OCI-LY7 (cell line): ENCODE results near the gene KIR3DL2. TPM values are rescaled to one million over a fixed set of nuclear protein-coding genes. Genes with fewer than 3 reads are reported as not detected.
"Not testable (repeated sequence)": the region's sequence is repeated elsewhere in the genome, so short reads cannot be mapped to it uniquely, and the experiment has no call there.

Source experiments
- BruUV-seq: library from RNA; stranded (reverse); fragments of 400-500 nt; replicated peaks from 2 replicates; lab custom pipeline; 2021; lab: Mats Ljungman, UMichigan
- CTCF ChIA-PET: fragments of 300-600 bp; sonication (Branson Sonifier 250); formaldehyde crosslinking; loops from one replicate; lab custom pipeline; 2022; ENCODE audit warnings: antibody characterized with exemption; ENCODE audit not compliant: unreplicated experiment; lab: Charles Lee
- POLR2A ChIA-PET: fragments of 300-600 bp; sonication (Branson Sonifier 250); formaldehyde crosslinking; loops from one replicate; lab custom pipeline; 2022; ENCODE audit warnings: antibody characterized with exemption; lab: Charles Lee
- DNase-seq: peaks from one replicate; pipeline ENCODE4 v3.0.0-alpha.2; 2015; ENCODE audit warnings: low spot score
- H2AFZ ChIP-seq: fragments of 200-600 bp; sonication (generic), shearing (Covaris generic); 2 replicates; pipeline ENCODE4 v1.6.1; 2014; ENCODE audit warnings: mild to moderate bottlenecking, antibody characterized with exemption, low read length, moderate library complexity
- H3K27ac ChIP-seq: fragments of 200-600 bp; sonication (generic); 2 replicates; pipeline ENCODE4 v1.5.1; 2014; ENCODE audit warnings: mixed run types, low read depth, mild to moderate bottlenecking, moderate library complexity, low read length, inconsistent platforms; ENCODE audit not compliant: poor library complexity, severe bottlenecking
- H3K36me3 ChIP-seq: fragments of 200-600 bp; sonication (generic); 2 replicates; pipeline ENCODE4 v1.6.1; 2014; ENCODE audit warnings: mild to moderate bottlenecking, antibody characterized with exemption, low read length, moderate library complexity, mixed read lengths; ENCODE audit not compliant: insufficient read depth
- H3K4me1 ChIP-seq: fragments of 200-600 bp; sonication (generic); 2 replicates; pipeline ENCODE4 v1.5.1; 2014; ENCODE audit warnings: mild to moderate bottlenecking, low read length; ENCODE audit not compliant: insufficient read depth, poor library complexity, severe bottlenecking
- H3K4me2 ChIP-seq: fragments of 200-600 bp; sonication (generic); 2 replicates; pipeline ENCODE4 v1.6.1; 2014; ENCODE audit warnings: mild to moderate bottlenecking, low read length
- H3K4me3 ChIP-seq: fragments of 200-600 bp; sonication (generic); 2 replicates; pipeline ENCODE4 v1.5.1; 2014; ENCODE audit warnings: mild to moderate bottlenecking, low read depth, low read length; ENCODE audit not compliant: poor library complexity, severe bottlenecking
- H3K79me2 ChIP-seq: fragments of 200-600 bp; sonication (generic); 2 replicates; pipeline ENCODE4 v1.6.1; 2016; ENCODE audit warnings: low read depth, mild to moderate bottlenecking, low read length, moderate library complexity, mixed read lengths; ENCODE audit not compliant: insufficient read depth
- H3K9me2 ChIP-seq: fragments of 200-600 bp; sonication (generic); 2 replicates; pipeline ENCODE4 v1.6.1; 2016; ENCODE audit warnings: mild to moderate bottlenecking, low read length, mixed read lengths; ENCODE audit not compliant: insufficient read depth
- H3K9me3 ChIP-seq: fragments of 200-600 bp; sonication (generic); 2 replicates; pipeline ENCODE4 v1.6.1; 2014; ENCODE audit warnings: mild to moderate bottlenecking, mixed run types, low read length, mixed read lengths
- H4K20me1 ChIP-seq: fragments of 200-600 bp; sonication (generic); 2 replicates; pipeline ENCODE4 v1.6.1; 2014; ENCODE audit warnings: mild to moderate bottlenecking, antibody characterized with exemption, low read length, moderate library complexity, mixed read lengths; ENCODE audit not compliant: insufficient read depth
- EZH2phosphoT487 ChIP-seq: fragments of 200-600 bp; sonication (generic); IDR thresholded peaks from 2 replicates; pipeline ENCODE4 v1.6.1; 2018; ENCODE audit warnings: low read depth, borderline replicate concordance, mild to moderate bottlenecking, mixed run types, antibody characterized with exemption, low read length, moderate library complexity, mixed read lengths
- intact Hi-C: fragments of 100-400 bp; cut with micrococcal nuclease; formaldehyde crosslinking; loops from one replicate; pipeline ENCODE4 v1.10.0; 2022; ENCODE audit not compliant: unreplicated experiment
- total RNA-seq, 2 experiments: library from RNA; depleted of rRNA in 1 of 2; stranded (reverse); fragments of >200 nt in 1 of 2; shearing (Covaris generic) in 1 of 2; gene quantifications; 2 replicates each; pipeline ENCODE4 v1.2.3, GENCODE V29; 2014 to 2022
- TF ChIP-seq, protein P1 (sequence below): fragments of 200-600 bp; sonication (generic); conservative IDR thresholded peaks from 2 replicates; pipeline ENCODE4 v1.5.1; 2014; ENCODE audit warnings: mild to moderate bottlenecking, antibody characterized with exemption, low read length, moderate library complexity, mixed read lengths

Gene KIR3DL2
- total RNA-seq, 2 experiments from 2014 or later = not detected

DNA sequence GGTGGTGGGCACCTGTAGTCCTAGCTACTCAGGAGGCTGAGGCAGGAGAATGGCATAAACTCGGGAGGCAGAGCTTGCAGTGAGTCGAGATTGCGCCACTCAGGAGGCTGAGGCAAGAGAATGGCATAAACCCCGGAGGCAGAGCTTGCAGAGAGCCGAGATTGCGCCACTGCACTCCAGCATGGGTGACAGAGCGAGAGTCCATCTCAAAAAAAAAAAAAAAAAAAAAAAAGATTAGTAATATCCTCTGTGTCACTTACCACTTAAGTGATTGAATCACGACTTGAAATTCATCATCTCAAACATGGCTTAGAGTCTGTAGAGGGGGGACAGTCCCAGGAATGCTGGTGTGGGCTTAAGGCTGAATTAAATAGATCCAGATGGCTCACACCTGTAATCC lies 50.9 kb downstream of the KIR3DL2 start:
- H3K36me3 ChIP-seq, H4K20me1 ChIP-seq, H2AFZ ChIP-seq, H3K79me2 ChIP-seq, DNase-seq, H3K9me2 ChIP-seq, H3K4me1 ChIP-seq, H3K27ac ChIP-seq, CTCF ChIA-PET, H3K4me2 ChIP-seq, BruUV-seq, H3K9me3 ChIP-seq, intact Hi-C loops, H3K4me3 ChIP-seq: not testable (repeated sequence)
- POLR2A ChIA-PET = interaction anchor here (0.6 kb wide), 1 partner anchor 267 kb away, joined by 4 read pairs; no protein-coding TSS in a partner anchor

DNA sequence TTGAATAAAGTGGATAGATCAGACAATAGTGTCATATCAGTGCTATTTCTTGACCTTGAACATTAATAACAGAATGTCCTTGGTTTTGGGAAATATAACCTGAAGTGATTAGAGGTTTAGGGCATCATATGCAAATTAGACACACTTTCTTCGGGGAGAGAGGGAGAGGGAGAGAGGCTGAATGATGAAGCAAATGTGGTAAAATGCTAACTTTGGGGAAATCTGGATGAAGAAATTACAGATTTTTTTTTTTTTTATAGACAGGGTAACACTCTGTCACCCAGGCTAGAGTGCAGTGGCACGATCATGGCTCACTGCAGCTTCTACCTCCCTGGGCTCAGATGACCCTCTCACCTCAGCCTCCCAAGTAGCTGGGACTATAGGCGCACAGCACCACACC lies 51.8 kb downstream of the KIR3DL2 start:
- Histone ChIP-seq H4K20me1 (no peaks in the 10 kb centered on the region), H3K9me3 (no peaks in the 10 kb centered on the region), H3K36me3 (no peaks in the 10 kb centered on the region), H3K79me2 (no peaks in the 10 kb centered on the region), H3K4me1 (no peaks in the 10 kb centered on the region), H3K4me2 (no peak overlapping the region), H3K9me2 (no peaks in the 10 kb centered on the region), H3K27ac (no peak overlapping the region), H2AFZ (no peak overlapping the region), H3K4me3 (no peak overlapping the region)
- no peak for DNase-seq
- CTCF ChIA-PET = no interaction called here
- POLR2A ChIA-PET = no interaction called here
- intact Hi-C loops = no loop called here
- TF ChIP-seq, protein P1, sequence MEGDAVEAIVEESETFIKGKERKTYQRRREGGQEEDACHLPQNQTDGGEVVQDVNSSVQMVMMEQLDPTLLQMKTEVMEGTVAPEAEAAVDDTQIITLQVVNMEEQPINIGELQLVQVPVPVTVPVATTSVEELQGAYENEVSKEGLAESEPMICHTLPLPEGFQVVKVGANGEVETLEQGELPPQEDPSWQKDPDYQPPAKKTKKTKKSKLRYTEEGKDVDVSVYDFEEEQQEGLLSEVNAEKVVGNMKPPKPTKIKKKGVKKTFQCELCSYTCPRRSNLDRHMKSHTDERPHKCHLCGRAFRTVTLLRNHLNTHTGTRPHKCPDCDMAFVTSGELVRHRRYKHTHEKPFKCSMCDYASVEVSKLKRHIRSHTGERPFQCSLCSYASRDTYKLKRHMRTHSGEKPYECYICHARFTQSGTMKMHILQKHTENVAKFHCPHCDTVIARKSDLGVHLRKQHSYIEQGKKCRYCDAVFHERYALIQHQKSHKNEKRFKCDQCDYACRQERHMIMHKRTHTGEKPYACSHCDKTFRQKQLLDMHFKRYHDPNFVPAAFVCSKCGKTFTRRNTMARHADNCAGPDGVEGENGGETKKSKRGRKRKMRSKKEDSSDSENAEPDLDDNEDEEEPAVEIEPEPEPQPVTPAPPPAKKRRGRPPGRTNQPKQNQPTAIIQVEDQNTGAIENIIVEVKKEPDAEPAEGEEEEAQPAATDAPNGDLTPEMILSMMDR = 0 out of 2 replicates have a peak, but pooled peaks have one; percentile 15
- no peak for TF ChIP-seq EZH2phosphoT487
- BruUV-seq = no TSS peak

DNA sequence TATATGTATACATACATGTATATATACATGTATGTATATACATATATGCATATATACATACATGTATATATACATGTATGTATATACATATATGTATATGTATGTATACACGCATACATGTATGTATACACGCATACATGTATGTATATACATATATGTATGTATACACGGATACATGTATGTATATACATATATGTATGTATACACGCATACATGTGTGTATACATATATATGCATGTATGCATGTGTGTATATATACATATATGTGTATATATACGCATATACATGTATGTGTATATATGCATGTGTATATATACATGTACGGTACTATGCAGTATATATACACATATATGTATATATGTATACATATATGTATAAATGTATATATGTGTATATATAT lies 53.1 kb downstream of the KIR3DL2 start:
- H3K9me3 ChIP-seq = no peaks in the 10 kb centered on the region

DNA sequence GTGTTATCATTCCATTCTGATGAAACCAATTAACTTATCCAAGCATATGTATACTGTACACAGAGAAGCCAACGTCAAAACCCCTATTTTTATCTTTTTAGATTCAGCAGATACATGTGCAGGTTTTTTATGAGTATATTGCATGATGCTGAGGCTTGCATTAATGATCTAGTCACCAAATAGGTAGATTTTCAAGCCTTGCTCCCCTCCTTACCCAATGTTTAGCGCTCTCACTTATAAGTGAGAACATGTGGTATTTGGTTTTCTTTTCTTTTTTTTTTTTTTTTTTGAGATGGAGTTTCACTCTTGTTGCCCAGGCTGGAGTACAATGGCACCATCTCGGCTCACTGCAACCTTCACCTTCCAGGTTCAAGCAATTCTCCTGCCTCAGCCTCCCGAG lies 54.0 kb downstream of the KIR3DL2 start:
- DNase-seq, H3K4me3 ChIP-seq, BruUV-seq, H3K4me2 ChIP-seq, H3K4me1 ChIP-seq, H4K20me1 ChIP-seq, POLR2A ChIA-PET, H3K36me3 ChIP-seq, H3K79me2 ChIP-seq, H3K27ac ChIP-seq, CTCF ChIA-PET, H3K9me3 ChIP-seq, H2AFZ ChIP-seq, H3K9me2 ChIP-seq, intact Hi-C loops: not testable (repeated sequence)

More for the DNA sequence above, 53.1 kb downstream of the KIR3DL2 start:
- Histone ChIP-seq H3K4me3 (no peak overlapping the region), H3K79me2 (no peaks in the 10 kb centered on the region), H3K4me2 (no peak overlapping the region), H4K20me1 (no peaks in the 10 kb centered on the region), H3K27ac (no peak overlapping the region), H3K36me3 (no peaks in the 10 kb centered on the region), H3K4me1 (no peaks in the 10 kb centered on the region), H2AFZ (no peak overlapping the region), H3K9me2 (no peaks in the 10 kb centered on the region)
- POLR2A ChIA-PET = no interaction called here
- no peak for TF ChIP-seq EZH2phosphoT487
- TF ChIP-seq, protein P1 = no peak
- no TSS peak for BruUV-seq
- no peak for DNase-seq
- intact Hi-C loops = no loop called here
- CTCF ChIA-PET = no interaction called here
